Lower leg skin (tissue), 3 donors: ENCODE results near the gene PSAPL1.

ENCODE experiments used
- POLR2A ChIP-seq, 2 donors: fragments of 450-650 bp; IDR thresholded peaks; one replicate each; pipeline ENCODE4 v1.6.1; 2016 to 2017; ENCODE audit warnings: antibody characterized with exemption in 2 of 2, mild to moderate bottlenecking in 1 of 2, moderate library complexity in 1 of 2
- TF ChIP-seq, protein P1 (sequence below), 3 donors: fragments of 450-650 bp; IDR thresholded peaks; one replicate each; pipeline ENCODE4 v1.5.1; 2016; ENCODE audit warnings: antibody characterized with exemption in 3 of 3, mild to moderate bottlenecking in 3 of 3, moderate library complexity in 2 of 3

DNA sequence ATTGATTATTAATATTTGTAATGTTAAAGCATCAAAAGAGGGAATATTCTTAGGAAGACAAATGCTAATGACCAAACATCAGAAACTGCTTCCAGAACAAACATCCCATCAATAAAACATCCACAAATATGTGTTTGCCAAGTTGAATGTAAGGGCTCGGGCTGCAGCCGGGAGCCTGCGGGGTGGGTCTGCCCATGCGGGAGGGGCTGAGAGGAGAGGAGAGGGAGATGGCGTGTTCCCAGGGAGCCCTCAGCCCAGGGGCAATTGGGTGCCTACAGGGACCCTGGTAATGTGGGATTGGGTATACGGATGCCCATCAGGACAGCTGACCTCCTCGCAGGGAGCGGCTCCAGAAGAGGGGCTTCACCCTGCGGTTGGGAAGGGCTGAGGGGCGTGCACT lies 38.4 kb upstream of the PSAPL1 start:
- no peak for TF ChIP-seq POLR2A (IDR thresholded peaks at IDR 0.05)
- TF ChIP-seq, protein P1, sequence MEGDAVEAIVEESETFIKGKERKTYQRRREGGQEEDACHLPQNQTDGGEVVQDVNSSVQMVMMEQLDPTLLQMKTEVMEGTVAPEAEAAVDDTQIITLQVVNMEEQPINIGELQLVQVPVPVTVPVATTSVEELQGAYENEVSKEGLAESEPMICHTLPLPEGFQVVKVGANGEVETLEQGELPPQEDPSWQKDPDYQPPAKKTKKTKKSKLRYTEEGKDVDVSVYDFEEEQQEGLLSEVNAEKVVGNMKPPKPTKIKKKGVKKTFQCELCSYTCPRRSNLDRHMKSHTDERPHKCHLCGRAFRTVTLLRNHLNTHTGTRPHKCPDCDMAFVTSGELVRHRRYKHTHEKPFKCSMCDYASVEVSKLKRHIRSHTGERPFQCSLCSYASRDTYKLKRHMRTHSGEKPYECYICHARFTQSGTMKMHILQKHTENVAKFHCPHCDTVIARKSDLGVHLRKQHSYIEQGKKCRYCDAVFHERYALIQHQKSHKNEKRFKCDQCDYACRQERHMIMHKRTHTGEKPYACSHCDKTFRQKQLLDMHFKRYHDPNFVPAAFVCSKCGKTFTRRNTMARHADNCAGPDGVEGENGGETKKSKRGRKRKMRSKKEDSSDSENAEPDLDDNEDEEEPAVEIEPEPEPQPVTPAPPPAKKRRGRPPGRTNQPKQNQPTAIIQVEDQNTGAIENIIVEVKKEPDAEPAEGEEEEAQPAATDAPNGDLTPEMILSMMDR (IDR thresholded peaks at IDR 0.05) = no peak
